Breast epithelium (tissue), 4 donors: ENCODE results near the gene FAM170B. TPM values are rescaled to one million over a fixed set of nuclear protein-coding genes. Genes with fewer than 3 reads are reported as not detected.

Experiments used
- DNase-seq, 2 donors: peaks; one replicate each; pipeline ENCODE4 v3.0.0-alpha.2; 2019; ENCODE audit warnings: low spot score in 2 of 2
- H3K27ac ChIP-seq, 2 donors: fragments of 200-600 bp; sonication (generic) in 1 of 2; one replicate each; pipeline ENCODE4 v1.5.1; 2016 to 2019; ENCODE audit warnings: mild to moderate bottlenecking in 1 of 2
- H3K27me3 ChIP-seq, 2 donors: fragments of 200-600 bp; sonication (generic) in 1 of 2; one replicate each; pipeline versions ENCODE4 v1.5.1 to v1.6.0; 2017 to 2019; ENCODE audit warnings: control low read depth in 1 of 2, mild to moderate bottlenecking in 1 of 2
- H3K36me3 ChIP-seq: fragments of 200-600 bp; one replicate; pipeline ENCODE4 v1.5.1; 2019
- H3K4me1 ChIP-seq, 2 donors: fragments of 200-600 bp; sonication (generic); one replicate each; pipeline ENCODE4 v1.5.1; 2016 to 2019; ENCODE audit warnings: control low read depth in 1 of 2
- H3K4me3 ChIP-seq, 3 donors: fragments of 200-600 bp; sonication (generic); 1 replicate in 2 of 3; 2 replicates in 1 of 3; pipeline ENCODE4 v1.5.1; 2016 to 2019; ENCODE audit warnings: mild to moderate bottlenecking in 3 of 3, moderate library complexity in 2 of 3
- H3K9me3 ChIP-seq, 2 donors: fragments of 200-600 bp; sonication (generic) in 1 of 2; one replicate each; pipeline ENCODE4 v1.5.1; 2016 to 2019; ENCODE audit warnings: control low read depth in 1 of 2
- CTCF ChIP-seq, 3 donors: fragments of 450-650 bp; IDR thresholded peaks; one replicate each; pipeline ENCODE4 v1.5.1; 2016 to 2017; ENCODE audit warnings: antibody characterized with exemption in 3 of 3, mild to moderate bottlenecking in 3 of 3, moderate library complexity in 3 of 3
- POLR2A ChIP-seq: fragments of 450-650 bp; IDR thresholded peaks from one replicate; pipeline ENCODE4 v1.6.1; 2016; ENCODE audit warnings: antibody characterized with exemption, mild to moderate bottlenecking, moderate library complexity
- POLR2AphosphoS5 ChIP-seq, 3 donors: sonication (generic); formaldehyde crosslinking; IDR thresholded peaks; one replicate each; pipeline ENCODE4 v1.6.1; 2017; ENCODE audit warnings: antibody characterized with exemption in 3 of 3
- intact Hi-C: fragments of 100-400 bp; cut with DNase I; formaldehyde crosslinking; loops from one replicate; pipeline ENCODE4 v1.15.1; 2023; ENCODE audit warnings: low total_unique reads
- total RNA-seq, 3 donors: library from RNA; depleted of rRNA; stranded (reverse); fragments of >200 nt; gene quantifications; one replicate each; pipeline ENCODE4 v1.1.0, GENCODE V29; 2016

The FAM170B gene
- total RNA-seq, 3 donors from 2014 or later, result not detected

- Histone ChIP-seq H3K9me3 (peaks cover 0 to 10% of the 10 kb centered on the region in 2 donors), H3K36me3 (no peaks in the 10 kb centered on the region), H3K4me3 (no peak overlapping the region), H3K27ac (no peak overlapping the region), H3K27me3 (no peaks in the 10 kb centered on the region), H3K4me1 (no peaks in the 10 kb centered on the region)
- no peak for DNase-seq
- intact Hi-C loops, result no loop called here
- TF ChIP-seq POLR2A (no peak), POLR2AphosphoS5 (IDR thresholded peaks at IDR 0.05) (no peak)
Measured at GRCh38 chr10:49089152-49089551, 44.7 kb downstream of the FAM170B start.

GRCh38 chr10:49086889-49087288, 46.9 kb downstream of the FAM170B start:
- no peak overlapping the region for H3K4me3 ChIP-seq
- TF ChIP-seq POLR2AphosphoS5 (IDR thresholded peaks at IDR 0.05) (no peak), CTCF (IDR thresholded peaks at IDR 0.05) (no peak), POLR2A (no peak)
- DNase-seq, result no peak
- intact Hi-C loops, result no loop called here
- H3K27ac ChIP-seq, result no peak overlapping the region
- no peaks in the 10 kb centered on the region for H3K4me1 ChIP-seq
- H3K36me3 ChIP-seq, result no peaks in the 10 kb centered on the region
- no peaks in the 10 kb centered on the region for H3K27me3 ChIP-seq
- H3K9me3 ChIP-seq, result peaks cover 0 to 10% of the 10 kb centered on the region in 2 donors

GRCh38 chr10:49083261-49083660, 50.6 kb downstream of the FAM170B start:
- TF ChIP-seq POLR2AphosphoS5 (IDR thresholded peaks at IDR 0.05) (peak in 1 of 3 donors; percentile 51), POLR2A (no peak)
- H3K27me3 ChIP-seq, result no peaks in the 10 kb centered on the region
- intact Hi-C loops, result no loop called here
- no peak overlapping the region for H3K4me3 ChIP-seq
- H3K9me3 ChIP-seq, result peaks cover 0 to 10% of the 10 kb centered on the region in 2 donors
- no peaks in the 10 kb centered on the region for H3K36me3 ChIP-seq
- peak overlapping the region in 1 of 2 donors; percentile 23 for H3K27ac ChIP-seq
- no peak for DNase-seq
- no peaks in the 10 kb centered on the region for H3K4me1 ChIP-seq

GRCh38 chr10:49082766-49083165, 51.1 kb downstream of the FAM170B start:
- no peak for DNase-seq
- Histone ChIP-seq H3K4me1 (no peaks in the 10 kb centered on the region), H3K9me3 (peaks cover 0 to 10% of the 10 kb centered on the region in 2 donors), H3K4me3 (no peak overlapping the region), H3K27me3 (no peaks in the 10 kb centered on the region), H3K27ac (peak overlapping the region in 1 of 2 donors; percentile 23), H3K36me3 (no peaks in the 10 kb centered on the region)
- TF ChIP-seq POLR2AphosphoS5 (IDR thresholded peaks at IDR 0.05) (no peak), CTCF (IDR thresholded peaks at IDR 0.05) (no peak), POLR2A (no peak)
- intact Hi-C loops, result no loop called here

GRCh38 chr10:49081547-49082275, 52.1 kb downstream of the FAM170B start:
- no peak for TF ChIP-seq POLR2AphosphoS5 (IDR thresholded peaks at IDR 0.05)
- no peak for TF ChIP-seq POLR2A
- no peak for TF ChIP-seq CTCF (IDR thresholded peaks at IDR 0.05)
- Histone ChIP-seq H3K27me3 (no peaks in the 10 kb centered on the region), H3K27ac (peak overlapping the region in 1 of 2 donors; percentile 58), H3K9me3 (peaks cover 0 to 6% of the 10 kb centered on the region in 2 donors), H3K4me3 (no peak overlapping the region), H3K36me3 (no peaks in the 10 kb centered on the region), H3K4me1 (no peaks in the 10 kb centered on the region)
- intact Hi-C loops, result no loop called here
- no peak for DNase-seq

Other genes starting within 250 kb of the FAM170B start
- gene LRRC18, start 194.2 kb downstream of the FAM170B start, total RNA-seq, result not detected
- gene VSTM4, start 18.5 kb downstream of the FAM170B start, total RNA-seq, result 10 to 100 TPM in 1 of 3 donors, 1 to 10 TPM in 2; 8.5 to 17.3 (median 9.5) TPM
- 10 to 100 TPM in 2 of 3 donors, 1 to 10 TPM in 1; 9.1 to 29.8 (median 18.4) TPM for gene TMEM273, start 54.4 kb upstream of the FAM170B start, total RNA-seq
- not detected for gene C10orf71, start 165.1 kb upstream of the FAM170B start, total RNA-seq